Trophoblast cell (in vitro differentiated cells and primary cell): ENCODE data around the gene HAO2.

Experiments
- DNase-seq, 2 donors: peaks; one replicate each; pipeline ENCODE4 v3.0.0-alpha.2; 2016
- H2AFZ ChIP-seq: 2 replicates; pipeline ENCODE4 v1.6.1; 2013; ENCODE audit warnings: low read length, moderate library complexity, mild to moderate bottlenecking; ENCODE audit not compliant: insufficient read depth, poor library complexity
- H2AK5ac ChIP-seq: 2 replicates; pipeline ENCODE4 v1.6.1; 2013; ENCODE audit warnings: mild to moderate bottlenecking, low read length
- H2BK120ac ChIP-seq: 2 replicates; pipeline ENCODE4 v1.6.1; 2013; ENCODE audit warnings: low read length, mild to moderate bottlenecking, moderate library complexity; ENCODE audit not compliant: insufficient read depth, poor library complexity
- H2BK12ac ChIP-seq: 2 replicates; pipeline ENCODE4 v1.6.1; 2013; ENCODE audit warnings: mild to moderate bottlenecking, low read length, moderate library complexity
- H2BK5ac ChIP-seq: 2 replicates; pipeline ENCODE4 v1.6.1; 2013; ENCODE audit warnings: low read length, low read depth, moderate library complexity, mild to moderate bottlenecking; ENCODE audit not compliant: poor library complexity
- H3K14ac ChIP-seq: 2 replicates; pipeline ENCODE4 v1.6.1; 2013; ENCODE audit warnings: mild to moderate bottlenecking, low read length
- H3K18ac ChIP-seq: 2 replicates; pipeline ENCODE4 v1.6.1; 2013; ENCODE audit warnings: mild to moderate bottlenecking, low read length
- H3K23ac ChIP-seq: 2 replicates; pipeline ENCODE4 v1.6.1; 2013; ENCODE audit warnings: low read length
- H3K27ac ChIP-seq: 2 replicates; pipeline ENCODE4 v1.5.1; 2013; ENCODE audit warnings: low read depth, mild to moderate bottlenecking, inconsistent platforms, low read length, moderate library complexity
- H3K27me3 ChIP-seq: 2 replicates; pipeline ENCODE4 v1.6.1; 2013; ENCODE audit warnings: inconsistent platforms, mild to moderate bottlenecking, low read length, moderate library complexity; ENCODE audit not compliant: insufficient read depth
- H3K36me3 ChIP-seq, 2 experiments: 1 replicate in 1 of 2; 2 replicates in 1 of 2; pipeline ENCODE4 v1.6.1; 2013; ENCODE audit warnings: low read length in 2 of 2, mild to moderate bottlenecking in 2 of 2, moderate library complexity in 1 of 2; ENCODE audit not compliant: insufficient read depth in 2 of 2, control insufficient read depth in 1 of 2
- H3K4ac ChIP-seq: 2 replicates; pipeline ENCODE4 v1.6.1; 2013; ENCODE audit warnings: low read depth, mild to moderate bottlenecking, low read length, moderate library complexity
- H3K4me1 ChIP-seq, 2 experiments: 1 replicate in 1 of 2; 2 replicates in 1 of 2; pipeline ENCODE4 v1.6.1; 2013; ENCODE audit warnings: low read length in 2 of 2, mild to moderate bottlenecking in 2 of 2, moderate library complexity in 1 of 2; ENCODE audit not compliant: insufficient read depth in 2 of 2, control insufficient read depth in 1 of 2
- H3K4me2 ChIP-seq: 2 replicates; pipeline ENCODE4 v1.6.1; 2013; ENCODE audit warnings: inconsistent platforms, mild to moderate bottlenecking, low read length, moderate library complexity
- H3K4me3 ChIP-seq: 2 replicates; pipeline ENCODE4 v1.5.1; 2013; ENCODE audit warnings: mild to moderate bottlenecking, low read depth, low read length, inconsistent platforms
- H3K79me1 ChIP-seq: one replicate; pipeline ENCODE4 v1.6.1; 2013; ENCODE audit warnings: low read length
- H3K79me2 ChIP-seq: 2 replicates; pipeline ENCODE4 v1.6.1; 2013; ENCODE audit warnings: low read length, mild to moderate bottlenecking; ENCODE audit not compliant: control insufficient read depth, insufficient read depth, poor library complexity
- H3K9ac ChIP-seq: 2 replicates; pipeline ENCODE4 v1.6.1; 2013; ENCODE audit warnings: mild to moderate bottlenecking, low read length
- H3K9me3 ChIP-seq: 2 replicates; pipeline ENCODE4 v1.6.1; 2013; ENCODE audit warnings: low read depth, mild to moderate bottlenecking, control low read depth, inconsistent platforms, low read length; ENCODE audit not compliant: insufficient read depth
- H4K12ac ChIP-seq: 2 replicates; pipeline ENCODE4 v1.6.1; 2013; ENCODE audit warnings: low read depth, mild to moderate bottlenecking, low read length, moderate library complexity
- H4K8ac ChIP-seq: 2 replicates; pipeline ENCODE4 v1.6.1; 2013; ENCODE audit warnings: low read depth, mild to moderate bottlenecking, low read length, moderate library complexity
- H4K91ac ChIP-seq: one replicate; pipeline ENCODE4 v1.6.1; 2013; ENCODE audit warnings: low read depth, mild to moderate bottlenecking, low read length, moderate library complexity
- WGBS: extraction: QIAGEN DNeasy Blood & Tissue Kit; methylation state at CpG from one replicate; pipeline ENCODE4 v1.1.7; 2013; ENCODE audit warnings: missing lambda C conversion rate; ENCODE audit not compliant: insufficient read length, insufficient coverage; ENCODE audit errors: extremely low coverage; 5-methylcytosine and 5-hydroxymethylcytosine counted together

HAO2 gene

GRCh38 chr1:119367432-119368124 lies 1.0 kb upstream of the HAO2 start:
- Histone ChIP-seq H2AK5ac (no peak overlapping the region), H4K12ac (no peak overlapping the region), H2BK120ac (no peak overlapping the region), H3K4ac (no peak overlapping the region), H4K8ac (no peak overlapping the region), H3K79me1 (no peaks in the 10 kb centered on the region), H3K4me3 (no peak overlapping the region), H3K27me3 (no peaks in the 10 kb centered on the region), H3K36me3 (no peaks in the 10 kb centered on the region), H3K79me2 (no peaks in the 10 kb centered on the region), H3K9me3 (no peaks in the 10 kb centered on the region), H4K91ac (no peak overlapping the region), H2BK12ac (no peak overlapping the region), H3K9ac (no peak overlapping the region), H3K27ac (no peak overlapping the region), H3K4me2 (no peak overlapping the region), H3K4me1 (no peaks in the 10 kb centered on the region), H3K18ac (no peak overlapping the region), H2AFZ (no peak overlapping the region), H3K23ac (no peak overlapping the region), H2BK5ac (no peak overlapping the region), H3K14ac (no peak overlapping the region)
- DNase-seq: peak; percentile 7 to 68
- WGBS: no CpG with 5 or more reads among the region's 13 CpGs

GRCh38 chr1:119370748-119371147 lies 2.2 kb downstream of the HAO2 start:
- H3K4me1 ChIP-seq: peaks cover 2 to 4% of the 10 kb centered on the region in 2 experiments
- no peak overlapping the region for H3K4me3 ChIP-seq
- WGBS: no CpG with 5 or more reads among the region's 2 CpGs
- H3K79me2 ChIP-seq: no peaks in the 10 kb centered on the region
- no peak overlapping the region for H4K12ac ChIP-seq
- H2BK5ac ChIP-seq: no peak overlapping the region
- no peak overlapping the region for H3K4ac ChIP-seq
- H3K14ac ChIP-seq: no peak overlapping the region
- no peak overlapping the region for H3K9ac ChIP-seq
- no peak overlapping the region for H3K23ac ChIP-seq
- no peak overlapping the region for H3K18ac ChIP-seq
- H3K27ac ChIP-seq: no peak overlapping the region
- H2BK12ac ChIP-seq: no peak overlapping the region
- H4K91ac ChIP-seq: no peak overlapping the region
- H3K27me3 ChIP-seq: no peaks in the 10 kb centered on the region
- H3K9me3 ChIP-seq: no peaks in the 10 kb centered on the region
- H4K8ac ChIP-seq: no peak overlapping the region
- H2BK120ac ChIP-seq: no peak overlapping the region
- no peak for DNase-seq
- no peaks in the 10 kb centered on the region for H3K79me1 ChIP-seq
- H2AFZ ChIP-seq: no peak overlapping the region
- no peak overlapping the region for H2AK5ac ChIP-seq
- no peaks in the 10 kb centered on the region for H3K36me3 ChIP-seq
- H3K4me2 ChIP-seq: no peak overlapping the region

- Histone ChIP-seq H3K9me3 (no peaks in the 10 kb centered on the region), H3K9ac (no peak overlapping the region), H3K14ac (no peak overlapping the region), H3K36me3 (no peaks in the 10 kb centered on the region), H2BK12ac (no peak overlapping the region), H3K27ac (no peak overlapping the region), H3K4me1 (peaks cover 2 to 4% of the 10 kb centered on the region in 2 experiments), H3K79me1 (no peaks in the 10 kb centered on the region), H3K27me3 (no peaks in the 10 kb centered on the region), H3K79me2 (no peaks in the 10 kb centered on the region), H4K91ac (no peak overlapping the region), H3K4me2 (no peak overlapping the region), H3K18ac (no peak overlapping the region), H2AFZ (no peak overlapping the region), H2BK120ac (no peak overlapping the region), H2BK5ac (no peak overlapping the region), H3K4me3 (no peak overlapping the region), H3K4ac (no peak overlapping the region), H3K23ac (no peak overlapping the region), H4K8ac (no peak overlapping the region), H2AK5ac (no peak overlapping the region), H4K12ac (no peak overlapping the region)
- no CpG with 5 or more reads among the region's 2 CpGs for WGBS
- no peak for DNase-seq
These were observed 3.2 kb downstream of the HAO2 start for GRCh38 chr1:119371815-119372214.

- no peak overlapping the region for H3K18ac ChIP-seq
- no peak overlapping the region for H3K4ac ChIP-seq
- no peaks in the 10 kb centered on the region for H3K79me1 ChIP-seq
- H2BK5ac ChIP-seq: no peak overlapping the region
- H4K8ac ChIP-seq: no peak overlapping the region
- peak; percentile 59 to 76 for DNase-seq
- H3K27me3 ChIP-seq: no peaks in the 10 kb centered on the region
- H2BK120ac ChIP-seq: no peak overlapping the region
- no peak overlapping the region for H4K91ac ChIP-seq
- no peak overlapping the region for H2BK12ac ChIP-seq
- H3K4me3 ChIP-seq: no peak overlapping the region
- no peak overlapping the region for H3K9ac ChIP-seq
- H3K4me1 ChIP-seq: peaks cover 2 to 4% of the 10 kb centered on the region in 2 experiments
- no peak overlapping the region for H3K14ac ChIP-seq
- no peak overlapping the region for H2AFZ ChIP-seq
- no peak overlapping the region for H3K4me2 ChIP-seq
- H3K79me2 ChIP-seq: no peaks in the 10 kb centered on the region
- H3K36me3 ChIP-seq: no peaks in the 10 kb centered on the region
- no peak overlapping the region for H3K27ac ChIP-seq
- H2AK5ac ChIP-seq: no peak overlapping the region
- no CpG with 5 or more reads among the region's 6 CpGs for WGBS
- no peak overlapping the region for H4K12ac ChIP-seq
- H3K23ac ChIP-seq: no peak overlapping the region
- H3K9me3 ChIP-seq: no peaks in the 10 kb centered on the region
These were observed 4.0 kb downstream of the HAO2 start for GRCh38 chr1:119372503-119373086.
